ENCODE data around the gene QSOX2. TPM values are rescaled to one million over a fixed set of nuclear protein-coding genes. Genes with fewer than 3 reads are reported as not detected.

QSOX2 gene
- total RNA-seq, 1 experiment from 2014 or later: 34.6 TPM

DNA sequence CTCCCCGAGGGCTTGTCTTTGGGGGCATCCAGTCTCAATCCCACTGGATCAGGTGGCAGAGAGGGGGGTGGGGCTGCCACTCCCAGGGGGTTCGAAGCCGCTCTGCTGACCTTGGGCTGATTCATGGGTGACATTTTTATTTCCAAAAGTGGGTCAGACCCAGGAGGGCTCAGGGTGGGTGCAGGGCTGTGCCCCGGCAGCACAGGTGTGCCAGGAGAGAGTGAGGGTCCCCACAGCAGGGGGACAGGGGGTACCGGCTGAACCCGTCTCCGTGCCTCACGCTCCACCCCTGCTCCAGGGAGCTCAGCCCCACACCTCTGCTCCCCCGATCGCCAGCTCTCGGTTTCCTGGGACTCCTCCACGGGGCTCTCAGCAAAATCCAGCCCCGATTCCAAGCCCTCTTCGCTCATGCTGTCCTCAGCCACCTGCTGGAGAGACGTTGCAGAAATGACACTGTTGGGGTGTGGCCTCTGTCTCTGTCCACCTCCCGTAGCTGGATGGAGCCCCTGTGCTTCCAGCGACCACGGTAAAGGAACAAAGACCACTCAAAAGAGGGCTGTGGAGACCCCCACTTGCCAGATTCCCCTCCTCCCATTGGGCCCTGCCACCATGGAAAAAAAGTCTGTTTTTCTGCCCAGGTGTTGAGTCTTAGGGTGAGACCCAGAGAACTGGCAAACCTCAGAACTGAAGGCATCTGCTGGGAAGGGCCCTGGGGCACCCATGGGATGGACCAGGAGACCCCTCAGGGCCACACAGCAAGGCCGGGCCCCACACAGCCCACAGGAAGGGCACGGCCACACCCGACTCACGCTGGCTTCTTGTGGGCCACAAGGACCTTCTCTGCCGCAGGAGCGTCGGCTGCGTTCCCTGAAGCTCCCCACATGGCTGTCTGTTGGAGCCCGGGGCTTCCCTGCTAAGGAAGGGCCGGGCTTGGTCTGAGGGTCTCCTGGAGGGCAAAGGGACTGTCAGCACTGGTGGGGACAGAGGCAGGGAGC lies 10.6 kb upstream of the QSOX2 start:
- intact Hi-C loops (cut with micrococcal nuclease): no loop called here
- BruUV-seq (replicated peaks): no TSS peak
- ChIA-PET CTCF (interaction anchor here (0.6 to 1.6 kb wide), 3 partner anchors 10 to 86 kb away, joined by 3 to 4 read pairs (median 3); no protein-coding TSS in a partner anchor), RAD21 (ENCODE audit: low non-redundant PET in 1 of 2, low total read pairs in 2 of 2, uncharacterized antibody in 2 of 2, unreplicated experiment in 2 of 2) (no interaction called here), POLR2A (interaction anchor here (0.8 kb wide), 1 partner anchor 11 kb away, joined by 3 read pairs; no protein-coding TSS in a partner anchor)
- Histone ChIP-seq H4K20me1 (ENCODE audit: insufficient read depth) (no peaks in the 10 kb centered on the region), H3K9me3 (ENCODE audit: control insufficient read depth in 1 of 2, insufficient read depth in 1 of 2, low read depth in 1 of 2, low read length in 2 of 2) (no peaks in the 10 kb centered on the region), H3K4me1 (ENCODE audit: control insufficient read depth in 1 of 2, insufficient read depth in 2 of 2, low read length in 2 of 2) (peaks cover 10 to 21% of the 10 kb centered on the region in 2 experiments; a peak in 3 of 4 replicates), H2AFZ (ENCODE audit: low read depth, low read length, poor library complexity, severe bottlenecking) (no peak overlapping the region), H3K9me2 (ENCODE audit: insufficient read depth) (no peaks in the 10 kb centered on the region), H3K36me3 (ENCODE audit: control insufficient read depth in 1 of 2, insufficient read depth in 2 of 2, low read length in 2 of 2) (no peaks in the 10 kb centered on the region), H3K4me3 (replicated peaks in 1 of 2; ENCODE audit: low read depth in 1 of 2, low read length in 2 of 2) (no peak overlapping the region), H3K4me2 (ENCODE audit: low read length) (peak overlapping the region; percentile 23; the same call in 1 of the 2 replicates), H3K27me3 (ENCODE audit: insufficient read depth, low read length) (no peaks in the 10 kb centered on the region), H3K27ac (ENCODE audit: low read depth, low read length) (no peak overlapping the region), H3K79me2 (ENCODE audit: insufficient read depth, low read length) (no peaks in the 10 kb centered on the region), H3K9ac (ENCODE audit: low read length) (no peak overlapping the region)
- DNase-seq (ENCODE audit: low read depth, low spot score) (no peak), ATAC-seq (peak; percentile 90)
- TF ChIP-seq, protein P1, sequence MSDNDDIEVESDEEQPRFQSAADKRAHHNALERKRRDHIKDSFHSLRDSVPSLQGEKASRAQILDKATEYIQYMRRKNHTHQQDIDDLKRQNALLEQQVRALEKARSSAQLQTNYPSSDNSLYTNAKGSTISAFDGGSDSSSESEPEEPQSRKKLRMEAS (IDR thresholded peaks at IDR 0.05): no peak
- TF ChIP-seq CEBPB (IDR thresholded peaks at IDR 0.05; ENCODE audit: low read depth) (no peak), SRF (IDR thresholded peaks at IDR 0.05; ENCODE audit: low read depth) (no peak), ZFX (IDR thresholded peaks at IDR 0.05) (no peak)
- TF ChIP-seq, protein P2, sequence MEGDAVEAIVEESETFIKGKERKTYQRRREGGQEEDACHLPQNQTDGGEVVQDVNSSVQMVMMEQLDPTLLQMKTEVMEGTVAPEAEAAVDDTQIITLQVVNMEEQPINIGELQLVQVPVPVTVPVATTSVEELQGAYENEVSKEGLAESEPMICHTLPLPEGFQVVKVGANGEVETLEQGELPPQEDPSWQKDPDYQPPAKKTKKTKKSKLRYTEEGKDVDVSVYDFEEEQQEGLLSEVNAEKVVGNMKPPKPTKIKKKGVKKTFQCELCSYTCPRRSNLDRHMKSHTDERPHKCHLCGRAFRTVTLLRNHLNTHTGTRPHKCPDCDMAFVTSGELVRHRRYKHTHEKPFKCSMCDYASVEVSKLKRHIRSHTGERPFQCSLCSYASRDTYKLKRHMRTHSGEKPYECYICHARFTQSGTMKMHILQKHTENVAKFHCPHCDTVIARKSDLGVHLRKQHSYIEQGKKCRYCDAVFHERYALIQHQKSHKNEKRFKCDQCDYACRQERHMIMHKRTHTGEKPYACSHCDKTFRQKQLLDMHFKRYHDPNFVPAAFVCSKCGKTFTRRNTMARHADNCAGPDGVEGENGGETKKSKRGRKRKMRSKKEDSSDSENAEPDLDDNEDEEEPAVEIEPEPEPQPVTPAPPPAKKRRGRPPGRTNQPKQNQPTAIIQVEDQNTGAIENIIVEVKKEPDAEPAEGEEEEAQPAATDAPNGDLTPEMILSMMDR (IDR thresholded peaks at IDR 0.05 in 2 of 3, conservative IDR thresholded peaks at IDR 0.05 in 1 of 3; ENCODE audit: borderline replicate concordance in 1 of 3, insufficient read depth in 1 of 3, low read depth in 2 of 3, low read length in 2 of 3): peak in 2 of 3 experiments; percentile 46 to 58; a peak in 5 of 6 replicates
